RWPE2 (cell line): ENCODE results near the gene SENP6.
"Not testable (repeated sequence)": the region's sequence is repeated elsewhere in the genome, so short reads cannot be mapped to it uniquely, and the experiment has no call there.

Experiments used
- ATAC-seq: fragments of 200-7000 bp; cut with Tn5 transposase; 3 replicates; pipeline ENCODE4 v1.9.1; 2021; ENCODE audit warnings: low read depth
- DNase-seq: peaks from one replicate; pipeline ENCODE4 v3.0.0-alpha.2; 2020; ENCODE audit warnings: low spot score
- H3K27ac ChIP-seq: fragments of 450-650 bp; 2 replicates; pipeline ENCODE4 v1.5.1; 2017; ENCODE audit warnings: mild to moderate bottlenecking; ENCODE audit not compliant: poor library complexity, severe bottlenecking
- H3K27me3 ChIP-seq: fragments of 250-450 bp; sonication (Bioruptor Pico); 2 replicates; pipeline ENCODE4 v1.5.1; 2021; ENCODE audit warnings: mild to moderate bottlenecking, moderate library complexity; ENCODE audit not compliant: insufficient read depth, poor library complexity, severe bottlenecking
- H3K36me3 ChIP-seq: fragments of 250-450 bp; sonication (Bioruptor Pico); 2 replicates; pipeline ENCODE4 v1.5.1; 2020; ENCODE audit warnings: low read depth, mild to moderate bottlenecking, moderate library complexity
- H3K4me1 ChIP-seq: fragments of 250-450 bp; sonication (Bioruptor Pico); 2 replicates; pipeline ENCODE4 v1.5.1; 2021; ENCODE audit warnings: mild to moderate bottlenecking, moderate library complexity; ENCODE audit not compliant: insufficient read depth, poor library complexity, severe bottlenecking
- H3K4me3 ChIP-seq: fragments of 250-450 bp; sonication (Bioruptor Pico); 2 replicates; pipeline ENCODE4 v1.5.1; 2021; ENCODE audit warnings: mild to moderate bottlenecking, moderate library complexity; ENCODE audit not compliant: severe bottlenecking
- H3K9me3 ChIP-seq: fragments of 250-450 bp; sonication (Bioruptor Pico); 2 replicates; pipeline ENCODE4 v1.5.1; 2021; ENCODE audit warnings: mild to moderate bottlenecking, moderate library complexity; ENCODE audit not compliant: severe bottlenecking
- CTCF ChIP-seq: fragments of 450-650 bp; IDR thresholded peaks from one replicate; pipeline ENCODE4 v1.5.1; 2017; ENCODE audit warnings: mild to moderate bottlenecking, moderate library complexity; ENCODE audit not compliant: poor library complexity, severe bottlenecking

SENP6 gene

GRCh38 chr6:75626561-75626960 is 24.9 kb downstream of the SENP6 start:
- H3K27me3 ChIP-seq, result no peaks in the 10 kb centered on the region
- no peak for DNase-seq
- H3K36me3 ChIP-seq, result peaks cover 92% of the 10 kb centered on the region
- no peak for TF ChIP-seq CTCF
- H3K4me3 ChIP-seq, result no peak overlapping the region
- no peaks in the 10 kb centered on the region for H3K9me3 ChIP-seq
- ATAC-seq, result no peak
- H3K27ac ChIP-seq, result no peak overlapping the region
- H3K4me1 ChIP-seq, result peaks cover 3% of the 10 kb centered on the region

- not testable (repeated sequence) for ATAC-seq, H3K27ac ChIP-seq, H3K9me3 ChIP-seq, H3K27me3 ChIP-seq, H3K4me1 ChIP-seq, H3K4me3 ChIP-seq, DNase-seq
- peaks cover 92% of the 10 kb centered on the region for H3K36me3 ChIP-seq
Observed at GRCh38 chr6:75627708-75628107, 26.0 kb downstream of the SENP6 start.

- peaks cover 3% of the 10 kb centered on the region for H3K4me1 ChIP-seq
- no peaks in the 10 kb centered on the region for H3K27me3 ChIP-seq
- TF ChIP-seq CTCF, result no peak
- no peak overlapping the region for H3K4me3 ChIP-seq
- ATAC-seq (no peak), DNase-seq (no peak)
- no peak overlapping the region for H3K27ac ChIP-seq
- H3K36me3 ChIP-seq, result peaks cover 92% of the 10 kb centered on the region
- no peaks in the 10 kb centered on the region for H3K9me3 ChIP-seq
Observed at GRCh38 chr6:75631859-75632635, 30.4 kb downstream of the SENP6 start.

- H3K4me1 ChIP-seq, result peaks cover 3% of the 10 kb centered on the region
- no peaks in the 10 kb centered on the region for H3K9me3 ChIP-seq
- no peak for ATAC-seq
- no peaks in the 10 kb centered on the region for H3K27me3 ChIP-seq
- H3K27ac ChIP-seq, result no peak overlapping the region
- no peak overlapping the region for H3K4me3 ChIP-seq
- H3K36me3 ChIP-seq, result peaks cover 92% of the 10 kb centered on the region
- DNase-seq, result no peak
- no peak for TF ChIP-seq CTCF
Observed at GRCh38 chr6:75633045-75633444, 31.4 kb downstream of the SENP6 start.

GRCh38 chr6:75642311-75642710 is 40.6 kb downstream of the SENP6 start:
- no peak for ATAC-seq
- peaks cover 81% of the 10 kb centered on the region for H3K36me3 ChIP-seq

More at GRCh38 chr6:75642311-75642710, 40.6 kb downstream of the SENP6 start:
- no peaks in the 10 kb centered on the region for H3K27me3 ChIP-seq
- H3K4me3 ChIP-seq, result no peak overlapping the region
- H3K4me1 ChIP-seq, result no peaks in the 10 kb centered on the region
- TF ChIP-seq CTCF, result no peak
- no peaks in the 10 kb centered on the region for H3K9me3 ChIP-seq
- no peak for DNase-seq
- no peak overlapping the region for H3K27ac ChIP-seq
